Measurements from ENCODE around the gene ALDH4A1.
A peak's percentile ranks its signal among the peaks of the same experiment; 100 is the strongest.

ALDH4A1 gene

GRCh38 chr1:18921516-18922251 is 19.3 kb upstream of the ALDH4A1 start:
- no peak for DNase-seq

GRCh38 chr1:18920931-18921330 is 18.6 kb upstream of the ALDH4A1 start:
- DNase-seq, result no peak

GRCh38 chr1:18919956-18920355 is 17.6 kb upstream of the ALDH4A1 start:
- no peak for DNase-seq

GRCh38 chr1:18919197-18919905 is 17.0 kb upstream of the ALDH4A1 start:
- no peak for DNase-seq

GRCh38 chr1:18918417-18918816 is 16.1 kb upstream of the ALDH4A1 start:
- DNase-seq, result no peak

- no peak for DNase-seq
These were observed 14.9 kb upstream of the ALDH4A1 start for GRCh38 chr1:18917071-18917799.

GRCh38 chr1:18915341-18915740 is 13.0 kb upstream of the ALDH4A1 start:
- no peak for DNase-seq

- DNase-seq, result peak; percentile 74
These were observed 10.9 kb upstream of the ALDH4A1 start for GRCh38 chr1:18913065-18913835.

- no peak for DNase-seq
These were observed 10.2 kb upstream of the ALDH4A1 start for GRCh38 chr1:18912550-18912949.

GRCh38 chr1:18908911-18909771 is 6.8 kb upstream of the ALDH4A1 start:
- no peak for DNase-seq

- DNase-seq, result no peak
These were observed 5.8 kb upstream of the ALDH4A1 start for GRCh38 chr1:18907917-18908845.

- peak; percentile 46 for DNase-seq
These were observed 4.9 kb upstream of the ALDH4A1 start for GRCh38 chr1:18907021-18907916.

- DNase-seq, result no peak
These were observed 969 bp upstream of the ALDH4A1 start for GRCh38 chr1:18903291-18903756.

GRCh38 chr1:18901952-18902522 is 318 bp downstream of the ALDH4A1 start:
- DNase-seq, result no peak

GRCh38 chr1:18901147-18901951 is 1.0 kb downstream of the ALDH4A1 start:
- no peak for DNase-seq

- DNase-seq, result no peak
These were observed 2.0 kb downstream of the ALDH4A1 start for GRCh38 chr1:18900303-18900841.

- DNase-seq, result no peak
These were observed 2.8 kb downstream of the ALDH4A1 start for GRCh38 chr1:18899363-18900049.

Data from T-helper 9 cell (primary cell).